ENCODE data around the gene MAB21L3. TPM values are rescaled to one million over a fixed set of nuclear protein-coding genes. Genes with fewer than 3 reads are reported as not detected.

Gene MAB21L3
- total and polyA plus RNA-seq, 11 donors = 0.04 to 0.15 (median 0.08) TPM; not detected in 8

- ATAC-seq = peak; percentile 17 to 63 (median 48)
- 61 to 81% (median 70%) methylated on average over 9 of the region's 9 CpGs for WGBS, 4 donors
- no peaks in the 10 kb centered on the region for H3K27me3 ChIP-seq
- intact Hi-C loops (cut with DNase I) = loop anchor here in 3 of 10 donors (5.0 kb wide), 2 partner anchors 202 to 207 kb away; partner anchors contain the start of gene ATP1A1 (in 2 of the 3)
- TF ChIP-seq POLR2A (IDR thresholded peaks at IDR 0.05) = no peak
- TF ChIP-seq CTCF (IDR thresholded peaks at IDR 0.05) = no peak
- H3K9me3 ChIP-seq = no peaks in the 10 kb centered on the region
- H3K4me3 ChIP-seq = no peak overlapping the region
- DNase-seq = peak in 1 of 5 donors; percentile 59
- H3K36me3 ChIP-seq = no peaks in the 10 kb centered on the region
- H3K27ac ChIP-seq = peak overlapping the region in 11 of 12 donors; percentile 4 to 86 (median 58)
- peaks cover 0 to 53% (median 28%) of the 10 kb centered on the region in 12 donors for H3K4me1 ChIP-seq
Observed at GRCh38 chr1:116165572-116165971, 54.4 kb downstream of the MAB21L3 start.

- no peaks in the 10 kb centered on the region for H3K36me3 ChIP-seq
- H3K27ac ChIP-seq = peak overlapping the region in 9 of 12 donors; percentile 4 to 86 (median 50)
- WGBS, 4 donors = 74 to 87% (median 80%) methylated on average over 6 of the region's 6 CpGs
- H3K27me3 ChIP-seq = no peaks in the 10 kb centered on the region
- no peaks in the 10 kb centered on the region for H3K9me3 ChIP-seq
- ATAC-seq (peak in 1 of 4 donors; percentile 13), DNase-seq (no peak)
- TF ChIP-seq POLR2A (IDR thresholded peaks at IDR 0.05) (no peak), CTCF (IDR thresholded peaks at IDR 0.05) (no peak)
- peaks cover 0 to 53% (median 28%) of the 10 kb centered on the region in 12 donors for H3K4me1 ChIP-seq
- intact Hi-C loops (cut with DNase I) = loop anchor here in 3 of 10 donors (5.0 kb wide), 2 partner anchors 201 to 206 kb away; partner anchors contain the start of gene ATP1A1 (in 2 of the 3)
- H3K4me3 ChIP-seq = no peak overlapping the region
Observed at GRCh38 chr1:116166011-116166571, 54.9 kb downstream of the MAB21L3 start.

- no peaks in the 10 kb centered on the region for H3K9me3 ChIP-seq
- ATAC-seq = no peak
- no peak for DNase-seq
- intact Hi-C loops (cut with DNase I) = loop anchor here in 3 of 10 donors (5.0 kb wide), 2 partner anchors 201 to 206 kb away; partner anchors contain the start of gene ATP1A1 (in 2 of the 3)
- peaks cover 0 to 53% (median 28%) of the 10 kb centered on the region in 12 donors for H3K4me1 ChIP-seq
- H3K4me3 ChIP-seq = no peak overlapping the region
- no peaks in the 10 kb centered on the region for H3K27me3 ChIP-seq
- H3K27ac ChIP-seq = peak overlapping the region in 5 of 12 donors; percentile 17 to 51 (median 30)
- no peak for TF ChIP-seq POLR2A (IDR thresholded peaks at IDR 0.05)
- no peak for TF ChIP-seq CTCF (IDR thresholded peaks at IDR 0.05)
- 82 to 91% (median 86%) methylated on average over 4 of the region's 4 CpGs for WGBS, 4 donors
- H3K36me3 ChIP-seq = no peaks in the 10 kb centered on the region
Observed at GRCh38 chr1:116166655-116167054, 55.5 kb downstream of the MAB21L3 start.

GRCh38 chr1:116167625-116168276, 56.6 kb downstream of the MAB21L3 start:
- Histone ChIP-seq H3K9me3 (no peaks in the 10 kb centered on the region), H3K27ac (peak overlapping the region; percentile 51 to 85 (median 64)), H3K4me3 (peak overlapping the region; percentile 12 to 77 (median 60)), H3K36me3 (no peaks in the 10 kb centered on the region), H3K4me1 (peaks cover 0 to 53% (median 28%) of the 10 kb centered on the region in 12 donors), H3K27me3 (no peaks in the 10 kb centered on the region)
- DNase-seq = peak in 1 of 5 donors; percentile 33
- TF ChIP-seq POLR2A (IDR thresholded peaks at IDR 0.05) (no peak), CTCF (IDR thresholded peaks at IDR 0.05) (no peak)
- 15 to 23% (median 22%) methylated on average over 21 to 35 of the region's 35 CpGs for WGBS, 4 donors
- intact Hi-C loops (cut with DNase I) = loop anchor here in 4 of 10 donors (1.0 to 5.0 kb wide), 5 partner anchors 15 to 205 kb away; partner anchors contain the start of gene ATP1A1 (in 2 of the 4)
- peak in 3 of 4 donors; percentile 3 to 23 (median 5) for ATAC-seq

Data from heart left ventricle (tissue), 16 donors.